Endothelial cell of umbilical vein (primary cell): ENCODE measurements around the gene FKBP2. TPM values are rescaled to one million over a fixed set of nuclear protein-coding genes. Genes with fewer than 3 reads are reported as not detected.

Experiments
- BruUV-seq: library from RNA; stranded (reverse); fragments of 400-500 nt; replicated peaks from 2 replicates; lab custom pipeline; 2021; lab: Mats Ljungman, UMichigan
- CTCF ChIA-PET: fragments of 300-600, 350-600 bp; sonication (Branson Sonifier 250); formaldehyde crosslinking; loops from one replicate; lab custom pipeline; 2021; ENCODE audit warnings: antibody characterized with exemption, inconsistent platforms; lab: Charles Lee
- POLR2A ChIA-PET: fragments of 300-600, 350-600 bp; sonication (Branson Sonifier 250); formaldehyde crosslinking; loops from one replicate; lab custom pipeline; 2021; ENCODE audit warnings: antibody characterized with exemption, inconsistent platforms; lab: Charles Lee
- DNase-seq: peaks from one replicate; pipeline ENCODE4 v3.0.0-alpha.2; 2011; ENCODE audit warnings: low read depth, low spot score
- FAIRE-seq: peaks from 2 replicates; lab custom pipeline; 2011; peaks lifted over from hg19 to GRCh38; lab: Jason Lieb, UNC
- H2AFZ ChIP-seq: 2 replicates; pipeline ENCODE4 v1.6.0; 2012; ENCODE audit warnings: low read depth, low read length, control low read depth, inconsistent platforms
- H3K27ac ChIP-seq: 2 replicates; pipeline ENCODE4 v1.5.1; 2011; ENCODE audit warnings: low read depth, mild to moderate bottlenecking, control low read depth, low read length, moderate library complexity; ENCODE audit not compliant: insufficient read depth
- H3K27me3 ChIP-seq, 2 experiments: 2 replicates each; pipeline versions ENCODE4 v1.6.0 to v1.6.1; 2011; ENCODE audit warnings: low read length in 2 of 2, mixed read lengths in 1 of 2; ENCODE audit not compliant: control insufficient read depth in 2 of 2, insufficient read depth in 2 of 2
- H3K36me3 ChIP-seq, 2 experiments: 2 replicates in 1 of 2; 3 replicates in 1 of 2; pipeline ENCODE4 v1.5.1; 2011; ENCODE audit warnings: low read length in 2 of 2, mild to moderate bottlenecking in 1 of 2, moderate library complexity in 1 of 2; ENCODE audit not compliant: control insufficient read depth in 2 of 2, insufficient read depth in 2 of 2; ENCODE audit errors: extremely low read depth in 1 of 2
- H3K4me1 ChIP-seq: 3 replicates; pipeline ENCODE4 v1.5.1; 2011; ENCODE audit warnings: mild to moderate bottlenecking, low read length; ENCODE audit not compliant: control insufficient read depth, insufficient read depth; ENCODE audit errors: extremely low read depth
- H3K4me2 ChIP-seq: 2 replicates; pipeline ENCODE4 v1.6.1; 2011; ENCODE audit warnings: low read length, control low read depth, mixed read lengths; ENCODE audit not compliant: insufficient read depth
- H3K4me3 ChIP-seq, 3 experiments: fragments of 200-600 bp in 1 of 3; sonication (generic), shearing (Covaris generic) in 1 of 3; replicated peaks in 1 of 3; 2 replicates each; pipeline ENCODE4 v1.5.1; 2011 to 2016; ENCODE audit warnings: control low read depth in 3 of 3, low read length in 3 of 3, mild to moderate bottlenecking in 2 of 3, inconsistent platforms in 1 of 3, low read depth in 1 of 3, moderate library complexity in 1 of 3; ENCODE audit not compliant: insufficient read depth in 1 of 3
- H3K79me2 ChIP-seq: 2 replicates; pipeline ENCODE4 v1.6.0; 2012; ENCODE audit warnings: low read length, inconsistent platforms; ENCODE audit not compliant: control insufficient read depth, insufficient read depth
- H3K9ac ChIP-seq: replicated peaks from 2 replicates; pipeline ENCODE3; 2011; ENCODE audit warnings: low read length, control low read depth; ENCODE audit not compliant: insufficient read depth; ENCODE audit errors: extremely low read depth
- H3K9me1 ChIP-seq: replicated peaks from 3 replicates; pipeline ENCODE4 v1.6.0; 2011; ENCODE audit warnings: mild to moderate bottlenecking, low read length; ENCODE audit not compliant: control insufficient read depth, insufficient read depth; ENCODE audit errors: extremely low read depth
- H3K9me3 ChIP-seq: replicated peaks from 2 replicates; pipeline ENCODE4 v1.5.1; 2012; ENCODE audit warnings: low read length, inconsistent platforms; ENCODE audit not compliant: control insufficient read depth, insufficient read depth
- H4K20me1 ChIP-seq: replicated peaks from 2 replicates; pipeline ENCODE3; 2011; ENCODE audit warnings: mild to moderate bottlenecking, low read length; ENCODE audit not compliant: control insufficient read depth, insufficient read depth; ENCODE audit errors: extremely low read depth
- CTCF ChIP-seq, 2 donors: IDR thresholded peaks; 1 replicate in 1 of 2; 2 replicates in 1 of 2; pipeline ENCODE4 v1.5.1; 2011; ENCODE audit warnings: low read length in 2 of 2, mild to moderate bottlenecking in 2 of 2, moderate library complexity in 2 of 2, control low read depth in 1 of 2, inconsistent platforms in 1 of 2, low read depth in 1 of 2; ENCODE audit not compliant: insufficient read depth in 1 of 2; ENCODE audit errors: extremely low read depth in 1 of 2
- EZH2 ChIP-seq: IDR thresholded peaks from 2 replicates; pipeline ENCODE4 v1.6.1; 2012; ENCODE audit warnings: borderline replicate concordance, low read depth, mild to moderate bottlenecking, moderate library complexity, low read length, inconsistent platforms; ENCODE audit not compliant: severe bottlenecking
- FOS ChIP-seq: IDR thresholded peaks from 2 replicates; pipeline ENCODE4 v1.6.1; 2011; ENCODE audit warnings: mild to moderate bottlenecking, low read length, moderate library complexity, borderline replicate concordance; ENCODE audit not compliant: insufficient read depth
- GATA2 ChIP-seq: IDR thresholded peaks from 2 replicates; pipeline ENCODE4 v1.7.0; 2011; ENCODE audit warnings: low read depth, mild to moderate bottlenecking, moderate library complexity, mixed read lengths, low read length; ENCODE audit not compliant: insufficient read length, insufficient read depth
- JUN ChIP-seq: IDR thresholded peaks from 2 replicates; pipeline ENCODE4 v1.6.1; 2011; ENCODE audit warnings: borderline replicate concordance, low read depth; ENCODE audit not compliant: insufficient read length, insufficient read depth
- MAX ChIP-seq: IDR thresholded peaks from 2 replicates; pipeline ENCODE4 v1.6.1; 2011; ENCODE audit not compliant: insufficient read depth, insufficient read length
- MYC ChIP-seq: IDR thresholded peaks from one replicate; pipeline ENCODE4 v1.6.1; 2011; ENCODE audit warnings: mild to moderate bottlenecking, low read depth, low read length
- POLR2A ChIP-seq: IDR thresholded peaks from 2 replicates; pipeline ENCODE4 v1.6.1; 2012; ENCODE audit warnings: low read depth, mild to moderate bottlenecking, control low read depth, low read length
- POLR2AphosphoS5 ChIP-seq: IDR thresholded peaks from 2 replicates; pipeline ENCODE4 v1.6.1; 2012; ENCODE audit warnings: low read depth, mild to moderate bottlenecking, control low read depth, low read length, moderate library complexity; ENCODE audit not compliant: insufficient read depth
- dilution Hi-C: fragments of 300-500 bp; cut with MboI; formaldehyde crosslinking; loops from one replicate; pipeline ENCODE4 v1.15.0; 2019; ENCODE audit warnings: low sequenced_read_pairs; ENCODE audit not compliant: extremely low pct_ligation_motif_present
- intact Hi-C: fragments of 100-400 bp; cut with micrococcal nuclease; formaldehyde crosslinking; loops from one replicate; pipeline ENCODE4 v1.10.0; 2022
- polyA plus RNA-seq, 4 experiments: library from polyadenylated mRNA; depleted of rRNA in 3 of 4; stranded (reverse) in 3 of 4; unstranded in 1 of 4; fragments of >200 nt; gene quantifications; 2 replicates each; pipeline versions ENCODE4 v1.2.1 to v1.2.3, GENCODE V29; 2011 to 2012; ENCODE audit warnings: missing spikeins in 1 of 4
- total RNA-seq: library from RNA; stranded (reverse); gene quantifications from 2 replicates; pipeline ENCODE4 v1.2.3, GENCODE V29; 2021

FKBP2 gene
- total and polyA plus RNA-seq, 2 donors (not counting 3 experiments of a cell fraction or from before 2014, with no cell fraction given) = 48.5 to 74.4 TPM

DNA sequence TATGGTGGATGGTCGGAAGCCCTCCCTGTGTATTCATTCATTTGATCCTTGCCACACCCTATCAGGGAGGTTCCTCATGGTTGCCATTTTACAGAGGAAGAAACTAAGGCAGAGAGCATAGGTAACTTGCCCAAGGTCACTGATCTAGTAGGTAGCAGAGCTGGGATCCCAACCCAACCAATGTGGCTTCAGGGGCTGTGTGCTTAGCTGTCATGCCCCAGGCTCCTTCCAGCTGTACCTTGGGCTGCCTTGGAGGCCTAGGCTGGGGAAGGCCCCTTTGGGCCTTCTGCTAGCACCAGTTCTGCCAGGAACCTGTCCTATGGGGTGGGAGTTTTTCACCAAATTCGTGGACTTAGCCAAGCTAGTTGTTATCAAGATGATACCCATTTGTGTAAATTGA is 34.9 kb downstream of the FKBP2 start:
- DNase-seq (no peak), FAIRE-seq (no peak)
- Histone ChIP-seq H4K20me1 (no peaks in the 10 kb centered on the region), H3K9ac (no peak overlapping the region), H3K9me3 (no peaks in the 10 kb centered on the region), H3K36me3 (peaks cover 2 to 16% of the 10 kb centered on the region in 2 experiments), H3K27ac (no peak overlapping the region), H3K4me2 (no peak overlapping the region), H2AFZ (no peak overlapping the region), H3K9me1 (no peaks in the 10 kb centered on the region), H3K79me2 (no peaks in the 10 kb centered on the region), H3K4me1 (peaks cover 4% of the 10 kb centered on the region), H3K27me3 (no peaks in the 10 kb centered on the region), H3K4me3 (no peak overlapping the region)
- BruUV-seq = no TSS peak
- intact Hi-C loops (no loop called here), dilution Hi-C loops (no loop called here)
- ChIA-PET CTCF (interaction anchor here (1.3 to 4.4 kb wide), 2 partner anchors 25 to 79 kb away, joined by 3 to 20 read pairs; partner anchors contain the start of gene CATSPERZ), POLR2A (no interaction called here)
- TF ChIP-seq POLR2AphosphoS5 (no peak), FOS (no peak), JUN (no peak), EZH2 (no peak), POLR2A (no peak), MYC (no peak), CTCF (IDR thresholded peaks at IDR 0.05; ENCODE audit: extremely low read depth in 1 of 2, insufficient read depth in 1 of 2, low read depth in 1 of 2, low read length in 2 of 2) (no peak), MAX (no peak), GATA2 (no peak)
